ENCODE data around the gene WSB2.

WSB2 gene

GRCh38 chr12:117994551-117995438 is 66.2 kb downstream of the WSB2 start:
- no peak for DNase-seq (ENCODE audit: low read depth, low spot score)
- Histone ChIP-seq H3K27ac (ENCODE audit: low read length) (no peak overlapping the region), H3K27me3 (ENCODE audit: control insufficient read depth, insufficient read depth, low read length) (no peaks in the 10 kb centered on the region), H3K4me1 (ENCODE audit: control insufficient read depth, insufficient read depth, low read length) (no peaks in the 10 kb centered on the region), H3K4me3 (ENCODE audit: low read length) (no peak overlapping the region), H3K36me3 (ENCODE audit: control insufficient read depth, insufficient read depth, low read length) (no peaks in the 10 kb centered on the region), H3K9me3 (ENCODE audit: control insufficient read depth, insufficient read depth, low read length) (no peaks in the 10 kb centered on the region)
- no CpG with 5 or more reads among the region's 3 CpGs for WGBS (ENCODE audit: insufficient coverage, insufficient read length)

GRCh38 chr12:117986705-117987469 is 74.1 kb downstream of the WSB2 start:
- no peak overlapping the region for H3K4me3 ChIP-seq (ENCODE audit: low read length)
- no peaks in the 10 kb centered on the region for H3K27me3 ChIP-seq (ENCODE audit: control insufficient read depth, insufficient read depth, low read length)
- no peaks in the 10 kb centered on the region for H3K9me3 ChIP-seq (ENCODE audit: control insufficient read depth, insufficient read depth, low read length)
- no peak overlapping the region for H3K27ac ChIP-seq (ENCODE audit: low read length)
- H3K4me1 ChIP-seq (ENCODE audit: control insufficient read depth, insufficient read depth, low read length) = no peaks in the 10 kb centered on the region
- DNase-seq (ENCODE audit: low read depth, low spot score) = no peak
- WGBS (ENCODE audit: insufficient coverage, insufficient read length) = no CpG with 5 or more reads among the region's 4 CpGs
- H3K36me3 ChIP-seq (ENCODE audit: control insufficient read depth, insufficient read depth, low read length) = no peaks in the 10 kb centered on the region

- no peak overlapping the region for H3K4me3 ChIP-seq (ENCODE audit: low read length)
- WGBS (ENCODE audit: insufficient coverage, insufficient read length) = no CpG with 5 or more reads among the region's 2 CpGs
- H3K27me3 ChIP-seq (ENCODE audit: control insufficient read depth, insufficient read depth, low read length) = no peaks in the 10 kb centered on the region
- H3K4me1 ChIP-seq (ENCODE audit: control insufficient read depth, insufficient read depth, low read length) = no peaks in the 10 kb centered on the region
- no peak overlapping the region for H3K27ac ChIP-seq (ENCODE audit: low read length)
- no peaks in the 10 kb centered on the region for H3K36me3 ChIP-seq (ENCODE audit: control insufficient read depth, insufficient read depth, low read length)
- H3K9me3 ChIP-seq (ENCODE audit: control insufficient read depth, insufficient read depth, low read length) = no peaks in the 10 kb centered on the region
- DNase-seq (ENCODE audit: low read depth, low spot score) = no peak
These were observed 75.8 kb downstream of the WSB2 start for GRCh38 chr12:117985182-117985581.
